Posterior cingulate gyrus (tissue), 11 donors: ENCODE data around the gene SLC22A3.

ENCODE experiments used
- DNase-seq, 10 donors: peaks; one replicate each; pipeline versions ENCODE4 v3.0.0 to v3.0.0-alpha.2; 2020 to 2021; ENCODE audit warnings: mixed read lengths in 3 of 10
- intact Hi-C: fragments of 100-400 bp; cut with DNase I; formaldehyde crosslinking; loops from one replicate; pipeline ENCODE4 v1.15.1; 2023

Gene SLC22A3

GRCh38 chr6:160398674-160399271, 50.6 kb downstream of the SLC22A3 start:
- intact Hi-C loops, result no loop called here
- DNase-seq, result no peak

- no peak for DNase-seq
- intact Hi-C loops, result no loop called here
Measured at GRCh38 chr6:160400446-160400845, 52.3 kb downstream of the SLC22A3 start.

GRCh38 chr6:160408528-160408927, 60.4 kb downstream of the SLC22A3 start:
- DNase-seq, result no peak
- intact Hi-C loops, result no loop called here

- DNase-seq, result no peak
- intact Hi-C loops, result no loop called here
Measured at GRCh38 chr6:160412993-160413392, 64.8 kb downstream of the SLC22A3 start.

GRCh38 chr6:160417146-160417545, 69.0 kb downstream of the SLC22A3 start:
- intact Hi-C loops, result no loop called here
- peak in 1 of 10 donors; percentile 24 for DNase-seq

GRCh38 chr6:160417550-160417949, 69.4 kb downstream of the SLC22A3 start:
- intact Hi-C loops, result no loop called here
- no peak for DNase-seq

DNA sequence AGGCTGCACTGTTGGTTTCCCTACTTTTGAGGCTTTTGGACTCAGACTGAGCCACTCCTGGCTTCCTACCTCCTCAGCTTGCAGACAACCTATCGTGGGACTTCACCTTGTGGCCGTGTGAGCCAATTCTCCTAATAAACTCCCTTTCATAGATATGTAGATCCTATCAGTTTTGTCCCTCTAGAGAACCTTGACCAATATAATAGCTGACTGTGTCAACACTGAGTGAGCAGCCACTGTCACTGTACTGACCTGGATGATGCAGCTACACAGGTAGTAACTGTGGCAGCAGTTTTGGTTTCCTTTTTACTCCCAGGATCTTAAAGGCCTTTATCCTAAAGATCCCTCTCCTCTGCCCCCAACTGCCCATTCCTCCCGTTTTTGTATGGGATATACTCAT, 70.2 kb downstream of the SLC22A3 start:
- peak in 1 of 10 donors; percentile 18 for DNase-seq
- intact Hi-C loops, result no loop called here

DNA sequence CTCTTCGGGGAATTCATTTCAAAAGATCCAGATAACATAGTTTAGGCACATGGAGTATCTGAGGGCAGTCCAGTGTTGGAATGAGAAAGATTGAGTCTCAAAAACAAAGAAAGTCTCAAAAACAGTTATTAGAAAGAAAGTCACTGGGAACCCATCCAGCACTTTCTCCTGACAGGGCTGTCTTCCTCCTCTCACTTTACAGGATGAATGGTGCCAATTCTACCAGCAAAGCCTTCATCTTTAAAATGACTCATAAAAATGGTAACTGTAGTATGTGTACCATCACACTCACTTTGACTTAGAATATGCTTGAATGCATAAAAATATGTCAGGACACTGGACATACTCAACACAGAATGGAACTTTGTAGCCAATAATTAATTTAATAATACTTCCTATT, 71.3 kb downstream of the SLC22A3 start:
- intact Hi-C loops, result no loop called here
- DNase-seq, result no peak

DNA sequence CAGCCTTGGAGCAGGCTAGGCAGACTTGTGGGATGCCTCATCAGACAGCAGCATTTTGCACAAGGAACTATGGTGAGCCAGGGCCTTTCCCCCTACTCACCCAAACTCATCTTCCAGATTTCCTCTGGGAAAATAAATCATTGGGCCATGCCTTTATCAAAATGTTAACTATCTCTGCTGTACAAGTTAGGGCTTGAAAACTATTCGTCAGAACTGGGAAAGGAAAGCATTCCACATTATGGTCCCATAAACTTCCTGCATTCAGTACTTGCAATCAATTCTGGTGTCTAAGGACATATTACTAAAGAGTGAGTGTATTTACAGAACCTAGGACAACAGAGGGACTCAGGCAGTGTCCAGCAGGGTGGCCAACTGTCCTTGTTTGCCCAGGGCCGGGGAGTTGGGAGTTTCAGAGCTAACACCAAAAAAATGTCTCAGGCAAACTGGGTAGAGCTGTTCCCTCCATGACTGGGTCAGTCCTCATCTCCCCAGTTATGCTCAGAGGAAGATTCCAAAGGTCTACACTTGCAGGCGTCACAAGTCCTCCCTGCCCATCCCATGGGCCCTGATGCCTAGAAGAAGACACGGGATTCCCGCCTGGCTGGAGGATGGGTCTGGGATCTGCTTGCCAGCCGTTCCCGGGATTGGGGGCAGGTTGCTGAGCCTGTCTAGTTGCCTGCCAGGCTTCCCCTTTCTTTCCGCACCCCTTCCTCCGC, 72.2 kb downstream of the SLC22A3 start:
- intact Hi-C loops, result no loop called here
- no peak for DNase-seq

DNA sequence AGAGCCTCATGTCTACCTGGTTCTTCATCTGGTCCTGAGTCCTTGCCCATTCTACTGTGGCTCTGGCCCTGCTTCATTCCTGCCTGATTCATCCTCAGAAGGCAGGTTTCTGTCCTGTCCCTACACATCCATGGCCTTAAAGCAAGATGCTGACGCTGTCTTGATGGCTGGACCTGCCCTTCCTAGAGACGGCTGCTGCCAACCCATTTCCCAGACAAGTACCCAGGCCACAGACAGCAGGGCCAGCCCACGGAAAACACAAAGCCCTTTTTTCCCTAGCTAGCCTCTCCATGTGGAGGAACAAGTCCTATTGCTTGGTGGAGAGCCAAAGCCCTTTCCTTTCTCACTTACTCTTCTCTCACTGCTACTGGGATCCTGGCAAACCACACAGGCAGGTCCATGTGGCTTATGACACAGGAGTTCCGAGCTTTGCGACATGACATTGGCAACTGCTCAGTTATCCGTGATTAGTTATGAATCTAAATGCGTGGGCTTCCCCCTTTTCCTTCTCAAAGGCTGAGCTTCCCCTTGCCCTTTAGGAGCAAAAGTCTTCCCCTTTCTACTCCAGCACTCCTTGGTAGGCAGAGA, 72.9 kb downstream of the SLC22A3 start:
- no peak for DNase-seq

GRCh38 chr6:160421854-160422253, 73.7 kb downstream of the SLC22A3 start:
- intact Hi-C loops, result no loop called here
- peak in 6 of 10 donors; percentile 27 to 85 (median 35) for DNase-seq

More for the DNA sequence above, 72.9 kb downstream of the SLC22A3 start:
- intact Hi-C loops, result no loop called here

DNA sequence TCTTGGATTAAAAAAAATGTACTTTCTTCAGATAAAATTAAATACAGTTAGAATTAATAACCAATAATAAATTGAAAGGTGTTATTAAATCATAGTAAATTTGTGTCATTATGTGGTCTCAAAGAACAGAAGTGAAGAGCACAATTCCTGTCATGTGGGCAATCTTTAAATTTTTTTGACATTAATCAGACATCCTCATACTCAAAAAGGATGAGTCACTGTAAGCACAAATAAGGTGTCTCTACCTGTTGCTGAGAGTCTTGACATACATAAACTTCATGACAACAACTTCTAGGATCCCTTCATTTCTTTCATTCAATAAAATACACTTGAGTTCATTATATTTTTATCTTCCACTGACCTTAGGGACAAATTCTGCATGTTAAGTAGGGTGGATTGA, 76.1 kb downstream of the SLC22A3 start:
- intact Hi-C loops, result no loop called here
- DNase-seq, result no peak

DNA sequence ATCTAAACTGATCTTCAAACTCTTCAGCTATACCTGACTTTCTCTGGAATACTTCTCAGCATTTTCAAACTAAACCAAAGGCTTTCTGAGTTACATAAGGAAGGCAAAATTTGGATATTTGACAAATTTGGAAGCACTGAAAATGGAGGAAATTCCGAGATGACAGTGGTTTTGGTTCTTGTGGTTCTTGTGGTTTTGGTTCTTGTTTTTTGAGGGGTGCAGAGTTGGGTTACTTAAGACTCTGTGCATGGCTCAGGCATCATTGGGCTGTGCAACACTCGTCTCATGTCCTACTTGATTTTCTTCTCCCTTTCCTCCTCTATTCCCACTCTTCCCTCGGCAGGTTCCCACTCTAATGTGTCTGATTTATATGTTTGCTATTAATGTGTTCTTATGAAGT, 78.0 kb downstream of the SLC22A3 start:
- intact Hi-C loops, result no loop called here
- DNase-seq, result no peak

DNA sequence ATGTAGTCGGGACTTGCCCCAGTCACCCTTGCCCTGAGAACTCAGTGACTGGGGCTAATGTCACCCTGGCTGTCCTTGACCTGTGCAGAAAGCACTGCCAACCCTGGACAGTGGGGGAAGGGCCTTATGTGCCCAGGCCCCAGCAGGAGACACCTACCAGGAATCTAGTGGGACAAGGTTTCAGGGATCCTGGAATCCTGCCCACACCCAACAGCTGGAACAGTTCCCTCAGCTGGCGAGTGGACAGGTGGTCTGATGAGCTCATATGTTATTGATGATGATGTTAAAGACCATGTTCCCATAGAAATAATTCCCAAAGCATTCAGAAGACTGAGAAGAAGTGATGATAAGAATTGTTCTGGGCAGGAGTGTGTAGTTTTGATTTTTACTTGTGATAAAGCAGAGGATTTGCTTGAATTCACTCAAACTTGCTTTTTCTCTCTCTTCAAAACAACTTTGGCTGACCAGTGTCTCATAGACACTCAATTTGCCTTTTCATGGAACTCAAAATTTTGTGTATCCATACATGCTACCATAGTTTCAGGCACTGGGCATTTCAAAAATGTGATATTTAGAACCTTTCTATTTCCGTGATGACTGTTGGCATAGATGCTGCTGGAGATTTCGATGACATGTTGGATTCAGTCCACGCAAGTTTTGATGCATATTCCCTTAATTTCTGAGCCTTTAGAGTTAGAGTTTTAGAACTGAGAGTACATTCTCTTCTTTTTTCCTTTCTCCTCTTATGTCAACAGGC, 79.3 kb downstream of the SLC22A3 start:
- DNase-seq, result no peak
- intact Hi-C loops, result no loop called here

DNA sequence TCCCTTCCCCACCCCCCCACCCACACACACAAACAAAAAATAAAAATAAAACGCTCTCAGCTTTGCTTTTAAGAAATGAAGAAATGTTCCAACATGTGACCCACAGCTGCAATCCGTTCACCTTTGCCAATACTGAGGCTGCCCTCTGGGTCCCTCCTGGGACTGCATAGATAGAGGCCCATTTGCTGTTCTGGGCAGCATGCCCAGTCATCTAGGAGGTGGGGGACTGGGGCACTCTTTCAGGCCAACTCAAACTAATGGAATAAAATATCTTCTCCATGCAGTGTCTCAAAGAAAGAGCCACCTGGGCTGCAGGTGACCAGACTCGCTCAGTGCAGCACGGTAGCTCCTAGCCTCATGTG, 79.9 kb downstream of the SLC22A3 start:
- intact Hi-C loops, result no loop called here
- DNase-seq, result peak in 5 of 10 donors; percentile 10 to 85 (median 28)

GRCh38 chr6:160428818-160429619, 80.8 kb downstream of the SLC22A3 start:
- intact Hi-C loops, result no loop called here
- no peak for DNase-seq

GRCh38 chr6:160429620-160429895, 81.4 kb downstream of the SLC22A3 start:
- DNase-seq, result no peak
- intact Hi-C loops, result no loop called here

GRCh38 chr6:160430203-160430602, 82.0 kb downstream of the SLC22A3 start:
- intact Hi-C loops, result no loop called here
- no peak for DNase-seq

- intact Hi-C loops, result no loop called here
- no peak for DNase-seq
Measured at GRCh38 chr6:160430751-160431150, 82.6 kb downstream of the SLC22A3 start.

- DNase-seq, result no peak
- intact Hi-C loops, result no loop called here
Measured at GRCh38 chr6:160431226-160431625, 83.0 kb downstream of the SLC22A3 start.
